22Rv1 (cell line): ENCODE data around the gene CYP1B1.

Source experiments
- H3K27ac ChIP-seq: fragments of 450-650 bp; 2 replicates; pipeline ENCODE4 v1.5.1; 2017
- ZFX ChIP-seq: fragments of 450-650 bp; IDR thresholded peaks from 2 replicates; pipeline ENCODE4 v1.6.1; 2017; ENCODE audit warnings: antibody characterized with exemption, borderline replicate concordance
- TF ChIP-seq, protein P1 (sequence below): fragments of 450-650 bp; IDR thresholded peaks from 2 replicates; pipeline ENCODE4 v1.5.1; 2017; ENCODE audit warnings: mild to moderate bottlenecking

Gene CYP1B1

DNA sequence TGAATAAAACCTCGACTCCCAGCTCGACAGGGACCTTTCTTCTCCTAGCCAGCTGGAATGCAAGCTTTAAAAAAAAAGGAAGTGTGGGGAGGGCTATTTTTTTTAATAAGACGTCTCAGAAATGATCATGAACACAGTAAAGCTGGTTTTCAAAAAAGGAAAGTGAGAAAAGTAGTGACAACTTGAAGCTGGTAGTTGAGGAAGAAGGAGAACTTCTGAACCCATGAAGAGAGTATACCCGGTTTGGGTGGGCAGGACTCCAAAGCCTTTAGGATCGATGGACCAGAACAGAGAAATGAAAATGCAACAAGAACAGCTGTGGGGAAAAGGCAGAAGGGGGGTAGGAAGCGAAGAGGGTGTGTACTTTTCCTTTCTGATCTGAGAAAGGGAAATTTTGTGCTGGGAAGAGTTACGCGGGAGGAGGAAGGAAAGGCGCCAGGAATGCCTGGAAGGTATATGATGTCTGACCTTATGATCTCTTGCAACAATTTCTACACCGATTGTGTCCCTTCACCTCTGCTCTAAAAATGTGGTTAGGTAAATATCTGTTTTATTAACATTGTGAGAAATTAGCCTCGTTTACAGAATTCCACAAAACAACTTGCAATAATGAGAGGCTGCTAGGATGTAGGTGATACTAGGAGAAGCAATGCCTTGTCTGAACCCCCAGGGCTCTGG, 22.6 kb upstream of the CYP1B1 start:
- no peak for TF ChIP-seq ZFX
- TF ChIP-seq, protein P1, sequence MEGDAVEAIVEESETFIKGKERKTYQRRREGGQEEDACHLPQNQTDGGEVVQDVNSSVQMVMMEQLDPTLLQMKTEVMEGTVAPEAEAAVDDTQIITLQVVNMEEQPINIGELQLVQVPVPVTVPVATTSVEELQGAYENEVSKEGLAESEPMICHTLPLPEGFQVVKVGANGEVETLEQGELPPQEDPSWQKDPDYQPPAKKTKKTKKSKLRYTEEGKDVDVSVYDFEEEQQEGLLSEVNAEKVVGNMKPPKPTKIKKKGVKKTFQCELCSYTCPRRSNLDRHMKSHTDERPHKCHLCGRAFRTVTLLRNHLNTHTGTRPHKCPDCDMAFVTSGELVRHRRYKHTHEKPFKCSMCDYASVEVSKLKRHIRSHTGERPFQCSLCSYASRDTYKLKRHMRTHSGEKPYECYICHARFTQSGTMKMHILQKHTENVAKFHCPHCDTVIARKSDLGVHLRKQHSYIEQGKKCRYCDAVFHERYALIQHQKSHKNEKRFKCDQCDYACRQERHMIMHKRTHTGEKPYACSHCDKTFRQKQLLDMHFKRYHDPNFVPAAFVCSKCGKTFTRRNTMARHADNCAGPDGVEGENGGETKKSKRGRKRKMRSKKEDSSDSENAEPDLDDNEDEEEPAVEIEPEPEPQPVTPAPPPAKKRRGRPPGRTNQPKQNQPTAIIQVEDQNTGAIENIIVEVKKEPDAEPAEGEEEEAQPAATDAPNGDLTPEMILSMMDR, result no peak
- H3K27ac ChIP-seq, result no peak overlapping the region

DNA sequence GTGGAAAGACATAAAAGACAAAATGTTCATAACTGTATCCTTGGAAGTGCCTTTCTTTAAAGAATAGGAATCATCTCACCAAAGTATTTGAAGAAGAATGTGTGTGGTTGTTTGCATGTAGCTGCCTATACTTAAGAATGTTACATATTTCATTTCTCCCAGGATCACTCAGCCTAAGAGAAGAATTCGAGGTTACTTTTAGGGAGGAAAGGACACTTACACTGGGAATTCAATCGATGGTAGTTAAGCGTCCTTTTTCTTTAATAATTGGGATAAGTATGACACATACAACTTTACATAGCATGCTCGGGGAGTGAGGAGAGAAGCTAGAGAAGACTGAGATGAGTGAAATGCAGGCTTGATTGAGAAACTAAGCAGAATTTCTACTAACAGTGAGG, 22.0 kb upstream of the CYP1B1 start:
- TF ChIP-seq, protein P1, result no peak
- no peak for TF ChIP-seq ZFX
- H3K27ac ChIP-seq, result no peak overlapping the region

DNA sequence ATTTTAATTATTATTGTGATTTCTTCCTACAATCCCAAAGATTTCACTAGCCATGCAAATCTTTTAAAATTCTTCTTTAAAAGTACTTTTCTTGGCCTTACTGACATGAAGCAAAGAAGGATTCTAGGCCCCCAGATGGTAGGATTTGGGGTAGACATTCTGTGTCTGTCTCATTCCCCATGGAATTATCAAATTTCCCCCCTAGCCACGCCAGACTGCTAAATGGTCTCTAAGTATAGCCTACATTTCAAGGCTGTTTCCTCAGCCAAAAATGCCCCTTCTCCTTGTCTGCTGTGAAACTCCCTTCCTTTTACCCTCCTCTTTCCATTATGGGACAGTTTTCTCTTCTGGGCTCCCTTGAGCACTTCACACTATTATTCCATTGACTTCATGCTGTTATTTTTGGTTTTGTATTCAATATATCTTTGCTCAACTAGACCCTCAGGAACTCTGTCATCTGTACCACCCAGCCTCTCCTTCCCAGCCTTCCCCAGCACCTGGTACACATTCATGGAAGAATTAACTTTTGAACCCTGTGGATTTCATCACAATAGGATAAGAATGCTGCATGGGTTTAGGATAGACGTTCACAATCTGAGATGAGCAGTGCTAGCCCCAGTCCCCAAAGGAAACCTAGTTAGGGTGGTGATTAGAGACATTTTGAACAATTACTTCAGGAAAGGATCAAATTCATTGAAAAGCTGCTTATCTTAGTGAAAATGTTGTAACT, 21.5 kb upstream of the CYP1B1 start:
- H3K27ac ChIP-seq, result no peak overlapping the region
- TF ChIP-seq, protein P1, result no peak
- TF ChIP-seq ZFX, result no peak

DNA sequence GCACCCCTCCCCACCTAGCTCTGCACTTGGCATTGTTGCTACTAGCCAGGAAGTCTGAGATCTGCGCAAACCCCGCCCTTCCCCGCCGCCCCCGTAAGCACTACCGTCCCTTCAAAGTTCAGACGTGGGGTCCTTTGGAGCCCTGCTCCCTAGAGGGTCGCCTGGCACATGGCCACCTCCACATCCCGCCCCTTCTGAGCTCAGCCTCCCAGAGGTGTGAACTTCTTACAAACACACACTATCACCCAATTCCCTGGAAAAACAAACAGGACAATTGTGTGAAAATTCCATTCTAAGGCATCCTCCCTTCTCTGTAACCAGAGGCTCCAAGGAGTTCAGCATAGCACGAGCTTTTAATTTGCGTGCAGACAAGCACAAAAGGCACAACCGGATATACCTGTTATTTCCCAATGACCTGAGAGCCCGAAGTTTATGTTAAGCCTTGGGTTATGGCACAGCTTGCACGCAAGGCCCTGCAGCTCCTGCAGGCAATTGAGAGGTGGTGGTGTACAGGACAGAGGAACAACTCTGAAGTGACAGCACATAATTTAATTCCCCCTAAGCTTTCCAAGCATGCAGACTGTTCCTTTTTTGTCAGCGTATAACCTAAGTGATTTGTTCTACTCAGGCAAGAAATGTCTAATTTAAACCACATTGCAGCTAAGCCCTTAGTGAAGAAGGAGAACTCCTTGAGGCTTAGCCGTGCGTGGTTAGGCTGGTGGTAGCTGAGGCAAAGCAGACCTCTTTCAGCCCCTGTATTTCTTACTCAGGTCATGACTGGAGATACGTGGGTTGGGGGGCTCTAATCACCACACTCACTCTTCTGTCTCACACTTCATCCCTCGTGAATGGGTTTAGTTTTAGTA, 20.3 kb upstream of the CYP1B1 start:
- H3K27ac ChIP-seq, result no peak overlapping the region
- TF ChIP-seq, protein P1, result no peak
- no peak for TF ChIP-seq ZFX

DNA sequence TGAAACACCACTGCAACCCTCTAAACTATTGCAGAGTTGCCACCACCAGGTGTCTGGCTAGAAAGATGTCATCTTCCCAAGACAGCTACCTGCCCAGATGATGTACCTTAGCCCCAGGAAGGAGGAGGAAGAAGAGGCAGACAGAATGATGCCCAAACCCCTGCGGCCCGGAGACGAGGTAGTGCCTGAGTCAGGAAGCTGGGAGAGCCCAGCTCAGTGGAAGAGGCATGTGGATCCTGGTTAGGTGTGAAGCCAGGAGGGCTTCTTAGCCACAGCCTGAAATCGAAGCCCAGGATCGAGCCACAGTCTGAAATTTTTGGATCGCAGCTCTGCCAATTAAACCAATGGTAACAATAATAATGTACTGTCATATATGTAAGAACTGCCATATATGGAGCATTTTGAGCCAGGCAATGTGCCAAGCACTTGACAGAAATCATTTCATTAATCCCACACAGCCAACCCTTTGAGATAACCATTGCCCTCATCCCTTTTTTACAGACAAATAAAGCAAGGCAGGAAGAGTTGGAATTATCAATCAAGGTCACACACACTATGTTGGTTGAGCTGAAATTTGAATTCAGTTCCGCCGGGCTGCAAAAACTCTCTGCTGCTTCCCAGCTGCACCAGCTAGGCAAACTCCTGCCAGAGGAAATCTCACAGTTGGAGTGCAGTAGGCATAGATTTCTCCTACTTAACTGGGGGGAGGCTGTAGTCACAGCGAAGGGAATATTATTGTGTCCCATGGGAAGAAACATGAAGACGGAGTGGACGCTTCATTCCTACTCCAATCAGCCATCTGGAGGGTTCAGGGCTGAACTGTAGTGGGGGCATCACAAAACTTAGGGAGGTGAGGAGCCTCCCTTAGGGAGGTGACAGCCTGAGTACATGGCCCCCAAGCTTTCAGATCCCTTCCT, 19.4 kb upstream of the CYP1B1 start:
- no peak for TF ChIP-seq ZFX
- TF ChIP-seq, protein P1, result no peak

DNA sequence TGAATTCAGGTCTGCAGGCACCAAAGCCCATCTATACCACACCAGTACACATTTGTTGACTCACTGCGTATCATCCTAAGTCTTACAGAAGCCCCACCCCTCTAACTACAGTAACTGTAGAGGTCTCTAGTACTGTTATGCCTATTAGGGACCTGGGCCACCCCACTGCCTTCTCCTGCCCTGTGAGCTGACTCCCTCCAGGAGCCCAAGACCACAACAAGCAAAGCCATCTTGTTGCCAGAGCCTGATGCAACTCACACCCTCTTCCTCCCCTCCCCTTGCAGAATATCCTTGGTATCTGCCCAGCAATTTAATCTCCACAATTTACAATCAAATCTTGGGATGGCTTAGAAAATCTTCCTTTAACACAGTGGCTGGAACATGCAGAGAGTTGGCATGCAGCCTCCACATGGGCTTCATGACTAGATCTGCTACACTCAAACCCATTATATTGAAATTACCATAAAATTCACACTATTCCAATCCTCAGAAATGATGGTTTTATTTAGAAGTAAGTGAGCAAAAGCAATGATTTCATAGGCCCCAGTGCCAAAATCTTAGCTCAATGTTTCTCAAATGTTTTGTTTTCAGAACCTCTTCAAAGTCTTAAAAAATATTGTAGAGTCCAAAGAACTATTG, 17.7 kb upstream of the CYP1B1 start:
- TF ChIP-seq ZFX, result no peak
- TF ChIP-seq, protein P1, result no peak
- no peak overlapping the region for H3K27ac ChIP-seq

More for the DNA sequence above, 19.4 kb upstream of the CYP1B1 start:
- no peak overlapping the region for H3K27ac ChIP-seq
